ENCODE measurements around the gene AFG1L. TPM values are rescaled to one million over a fixed set of nuclear protein-coding genes. Genes with fewer than 3 reads are reported as not detected.

Gene AFG1L
- polyA plus RNA-seq, 1 of the 3 experiments (the other 2 are of a cell fraction), result 0.71 TPM

DNA sequence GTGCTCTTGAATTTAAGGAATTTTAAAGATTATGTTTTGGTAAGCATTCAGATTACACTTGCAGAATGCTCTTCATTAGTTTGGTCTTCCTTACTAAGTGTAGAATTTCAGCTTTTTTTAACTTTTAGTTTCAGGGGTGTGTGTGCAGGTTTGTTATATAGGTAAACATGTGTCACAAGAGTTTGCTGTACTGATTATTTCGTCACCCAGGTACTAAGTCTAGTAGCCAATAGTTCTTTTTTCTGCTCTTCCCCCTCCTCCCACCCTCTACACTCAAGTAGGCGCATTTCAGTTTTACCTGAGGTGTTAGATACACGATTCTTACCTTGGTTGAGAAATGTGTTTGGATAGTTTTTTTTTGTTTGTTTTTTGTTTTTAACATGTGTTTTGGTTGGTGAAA is 68.3 kb downstream of the AFG1L start (continued):
- TF ChIP-seq POLR2AphosphoS5 (IDR thresholded peaks at IDR 0.05; ENCODE audit: low read depth, low read length) (no peak), RFX5 (IDR thresholded peaks at IDR 0.05; ENCODE audit: low read length) (no peak)

DNA sequence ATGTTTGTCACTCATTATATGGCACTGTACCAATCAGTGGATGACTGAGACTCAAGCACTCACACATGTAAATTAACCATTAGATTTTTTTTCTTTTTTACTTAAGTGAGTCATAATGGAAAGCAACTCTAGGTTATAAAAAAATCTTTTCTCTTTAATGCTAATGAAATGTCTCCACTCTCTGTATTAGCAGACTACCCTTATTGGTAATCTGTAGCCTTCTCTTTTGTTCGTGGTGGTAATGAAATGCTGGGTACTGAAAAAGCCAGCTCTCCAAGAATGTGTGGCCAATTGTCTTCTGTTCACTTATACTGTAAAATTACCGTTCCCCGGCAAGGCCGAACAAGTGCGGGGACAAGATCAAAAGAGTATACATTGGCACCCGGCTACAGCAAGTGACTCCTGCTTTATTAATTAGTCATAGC is 69.0 kb downstream of the AFG1L start:
- Histone ChIP-seq H2AFZ (ENCODE audit: low read depth) (no peak overlapping the region), H3K9me3 (no peaks in the 10 kb centered on the region), H3K4me1 (ENCODE audit: control insufficient read depth in 1 of 2, insufficient read depth in 2 of 2, low read depth in 1 of 2, low read length in 1 of 2) (no peaks in the 10 kb centered on the region; a peak in 2 of 4 replicates), H3K9me2 (no peaks in the 10 kb centered on the region), H3K27me3 (ENCODE audit: insufficient read depth) (no peaks in the 10 kb centered on the region), H3K36me3 (replicated peaks in 1 of 2; ENCODE audit: control insufficient read depth in 1 of 2, insufficient read depth in 2 of 2, low read length in 1 of 2) (no peaks in the 10 kb centered on the region), H3K27ac (ENCODE audit: low read depth in 2 of 2, low read length in 1 of 2) (no peak overlapping the region), H4K20me1 (ENCODE audit: insufficient read depth) (no peaks in the 10 kb centered on the region), H3K9ac (no peak overlapping the region), H3K4me2 (no peak overlapping the region), H3F3A (replicated peaks; ENCODE audit: insufficient read depth) (peaks cover 12% of the 10 kb centered on the region), H3K79me2 (ENCODE audit: insufficient read depth) (no peaks in the 10 kb centered on the region), H3K4me3 (ENCODE audit: low read depth in 2 of 2, low read length in 1 of 2) (no peak overlapping the region)
- 97% methylated on average over 6 of the region's 6 CpGs for WGBS (ENCODE audit: low lambda C conversion rate)
- POLR2A ChIA-PET, result interaction anchor here (0.7 kb wide), 1 partner anchor 89 kb away, joined by 4 read pairs; no protein-coding TSS in a partner anchor
- CTCF ChIA-PET, result interaction anchor here (1.2 kb wide), 1 partner anchor 251 kb away, joined by 4 read pairs; no protein-coding TSS in a partner anchor
- DNase-seq, result no peak
- TF ChIP-seq, protein P1, sequence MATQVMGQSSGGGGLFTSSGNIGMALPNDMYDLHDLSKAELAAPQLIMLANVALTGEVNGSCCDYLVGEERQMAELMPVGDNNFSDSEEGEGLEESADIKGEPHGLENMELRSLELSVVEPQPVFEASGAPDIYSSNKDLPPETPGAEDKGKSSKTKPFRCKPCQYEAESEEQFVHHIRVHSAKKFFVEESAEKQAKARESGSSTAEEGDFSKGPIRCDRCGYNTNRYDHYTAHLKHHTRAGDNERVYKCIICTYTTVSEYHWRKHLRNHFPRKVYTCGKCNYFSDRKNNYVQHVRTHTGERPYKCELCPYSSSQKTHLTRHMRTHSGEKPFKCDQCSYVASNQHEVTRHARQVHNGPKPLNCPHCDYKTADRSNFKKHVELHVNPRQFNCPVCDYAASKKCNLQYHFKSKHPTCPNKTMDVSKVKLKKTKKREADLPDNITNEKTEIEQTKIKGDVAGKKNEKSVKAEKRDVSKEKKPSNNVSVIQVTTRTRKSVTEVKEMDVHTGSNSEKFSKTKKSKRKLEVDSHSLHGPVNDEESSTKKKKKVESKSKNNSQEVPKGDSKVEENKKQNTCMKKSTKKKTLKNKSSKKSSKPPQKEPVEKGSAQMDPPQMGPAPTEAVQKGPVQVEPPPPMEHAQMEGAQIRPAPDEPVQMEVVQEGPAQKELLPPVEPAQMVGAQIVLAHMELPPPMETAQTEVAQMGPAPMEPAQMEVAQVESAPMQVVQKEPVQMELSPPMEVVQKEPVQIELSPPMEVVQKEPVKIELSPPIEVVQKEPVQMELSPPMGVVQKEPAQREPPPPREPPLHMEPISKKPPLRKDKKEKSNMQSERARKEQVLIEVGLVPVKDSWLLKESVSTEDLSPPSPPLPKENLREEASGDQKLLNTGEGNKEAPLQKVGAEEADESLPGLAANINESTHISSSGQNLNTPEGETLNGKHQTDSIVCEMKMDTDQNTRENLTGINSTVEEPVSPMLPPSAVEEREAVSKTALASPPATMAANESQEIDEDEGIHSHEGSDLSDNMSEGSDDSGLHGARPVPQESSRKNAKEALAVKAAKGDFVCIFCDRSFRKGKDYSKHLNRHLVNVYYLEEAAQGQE (IDR thresholded peaks at IDR 0.05; ENCODE audit: low read depth, low read length), result no peak
- TF ChIP-seq, protein P2, sequence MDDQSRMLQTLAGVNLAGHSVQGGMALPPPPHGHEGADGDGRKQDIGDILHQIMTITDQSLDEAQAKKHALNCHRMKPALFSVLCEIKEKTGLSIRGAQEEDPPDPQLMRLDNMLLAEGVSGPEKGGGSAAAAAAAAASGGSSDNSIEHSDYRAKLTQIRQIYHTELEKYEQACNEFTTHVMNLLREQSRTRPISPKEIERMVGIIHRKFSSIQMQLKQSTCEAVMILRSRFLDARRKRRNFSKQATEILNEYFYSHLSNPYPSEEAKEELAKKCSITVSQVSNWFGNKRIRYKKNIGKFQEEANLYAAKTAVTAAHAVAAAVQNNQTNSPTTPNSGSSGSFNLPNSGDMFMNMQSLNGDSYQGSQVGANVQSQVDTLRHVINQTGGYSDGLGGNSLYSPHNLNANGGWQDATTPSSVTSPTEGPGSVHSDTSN (IDR thresholded peaks at IDR 0.05), result no peak

DNA sequence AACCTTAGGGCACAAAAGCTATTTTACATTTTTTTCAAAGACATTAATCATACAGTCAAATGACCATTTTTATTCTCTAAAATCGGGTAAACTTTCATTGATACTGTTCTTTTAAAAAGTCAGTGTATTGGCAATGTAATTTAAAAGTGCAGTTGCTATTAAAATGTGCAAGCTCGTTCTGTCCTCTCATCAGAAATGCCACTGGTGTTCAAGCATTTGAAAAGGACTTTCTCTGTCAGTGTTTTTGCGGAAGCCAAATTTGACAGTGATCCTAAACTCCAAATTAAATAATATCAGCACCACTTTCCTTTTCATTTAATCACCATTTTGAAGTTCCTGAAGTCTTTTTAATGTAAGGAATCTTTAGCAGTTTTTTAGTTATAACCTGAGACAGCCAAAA is 69.6 kb downstream of the AFG1L start:
- Histone ChIP-seq H3K4me2 (no peak overlapping the region), H3K27me3 (ENCODE audit: insufficient read depth) (no peaks in the 10 kb centered on the region), H3K4me3 (ENCODE audit: low read depth in 2 of 2, low read length in 1 of 2) (no peak overlapping the region), H3K79me2 (ENCODE audit: insufficient read depth) (no peaks in the 10 kb centered on the region), H3K27ac (ENCODE audit: low read depth in 2 of 2, low read length in 1 of 2) (no peak overlapping the region), H3K9me2 (no peaks in the 10 kb centered on the region), H3K9me3 (no peaks in the 10 kb centered on the region), H3K4me1 (ENCODE audit: control insufficient read depth in 1 of 2, insufficient read depth in 2 of 2, low read depth in 1 of 2, low read length in 1 of 2) (no peaks in the 10 kb centered on the region; a peak in 2 of 4 replicates), H3K36me3 (replicated peaks in 1 of 2; ENCODE audit: control insufficient read depth in 1 of 2, insufficient read depth in 2 of 2, low read length in 1 of 2) (no peaks in the 10 kb centered on the region), H2AFZ (ENCODE audit: low read depth) (no peak overlapping the region), H3K9ac (no peak overlapping the region), H3F3A (replicated peaks; ENCODE audit: insufficient read depth) (peaks cover 12% of the 10 kb centered on the region), H4K20me1 (ENCODE audit: insufficient read depth) (no peaks in the 10 kb centered on the region)
- ChIA-PET POLR2A (no interaction called here), CTCF (interaction anchor here (1.2 kb wide), 1 partner anchor 252 kb away, joined by 4 read pairs; no protein-coding TSS in a partner anchor)
- DNase-seq, result no peak
- 75% methylated on average over 3 of the region's 3 CpGs for WGBS (ENCODE audit: low lambda C conversion rate)
- no peak for TF ChIP-seq RCOR1 (IDR thresholded peaks at IDR 0.05; ENCODE audit: low read length)
- no peak for TF ChIP-seq FOXM1 (IDR thresholded peaks at IDR 0.05; ENCODE audit: low read depth)
- TF ChIP-seq, protein P3, sequence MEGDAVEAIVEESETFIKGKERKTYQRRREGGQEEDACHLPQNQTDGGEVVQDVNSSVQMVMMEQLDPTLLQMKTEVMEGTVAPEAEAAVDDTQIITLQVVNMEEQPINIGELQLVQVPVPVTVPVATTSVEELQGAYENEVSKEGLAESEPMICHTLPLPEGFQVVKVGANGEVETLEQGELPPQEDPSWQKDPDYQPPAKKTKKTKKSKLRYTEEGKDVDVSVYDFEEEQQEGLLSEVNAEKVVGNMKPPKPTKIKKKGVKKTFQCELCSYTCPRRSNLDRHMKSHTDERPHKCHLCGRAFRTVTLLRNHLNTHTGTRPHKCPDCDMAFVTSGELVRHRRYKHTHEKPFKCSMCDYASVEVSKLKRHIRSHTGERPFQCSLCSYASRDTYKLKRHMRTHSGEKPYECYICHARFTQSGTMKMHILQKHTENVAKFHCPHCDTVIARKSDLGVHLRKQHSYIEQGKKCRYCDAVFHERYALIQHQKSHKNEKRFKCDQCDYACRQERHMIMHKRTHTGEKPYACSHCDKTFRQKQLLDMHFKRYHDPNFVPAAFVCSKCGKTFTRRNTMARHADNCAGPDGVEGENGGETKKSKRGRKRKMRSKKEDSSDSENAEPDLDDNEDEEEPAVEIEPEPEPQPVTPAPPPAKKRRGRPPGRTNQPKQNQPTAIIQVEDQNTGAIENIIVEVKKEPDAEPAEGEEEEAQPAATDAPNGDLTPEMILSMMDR (IDR thresholded peaks at IDR 0.05), result no peak
- no peak for TF ChIP-seq RAD21 (IDR thresholded peaks at IDR 0.05; ENCODE audit: low read length)
- no peak for TF ChIP-seq NRF1 (IDR thresholded peaks at IDR 0.05; ENCODE audit: low read depth, low read length)
- TF ChIP-seq, protein P4, sequence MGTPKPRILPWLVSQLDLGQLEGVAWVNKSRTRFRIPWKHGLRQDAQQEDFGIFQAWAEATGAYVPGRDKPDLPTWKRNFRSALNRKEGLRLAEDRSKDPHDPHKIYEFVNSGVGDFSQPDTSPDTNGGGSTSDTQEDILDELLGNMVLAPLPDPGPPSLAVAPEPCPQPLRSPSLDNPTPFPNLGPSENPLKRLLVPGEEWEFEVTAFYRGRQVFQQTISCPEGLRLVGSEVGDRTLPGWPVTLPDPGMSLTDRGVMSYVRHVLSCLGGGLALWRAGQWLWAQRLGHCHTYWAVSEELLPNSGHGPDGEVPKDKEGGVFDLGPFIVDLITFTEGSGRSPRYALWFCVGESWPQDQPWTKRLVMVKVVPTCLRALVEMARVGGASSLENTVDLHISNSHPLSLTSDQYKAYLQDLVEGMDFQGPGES (IDR thresholded peaks at IDR 0.05; ENCODE audit: low read depth, low read length), result no peak
- TF ChIP-seq, protein P1 (IDR thresholded peaks at IDR 0.05; ENCODE audit: low read depth, low read length), result no peak
- no peak for TF ChIP-seq GATA2 (CRISPR knock-in tag; IDR thresholded peaks at IDR 0.05)
- TF ChIP-seq GABPA (IDR thresholded peaks at IDR 0.05; ENCODE audit: low read depth), result no peak
- TF ChIP-seq YY1 (IDR thresholded peaks at IDR 0.05; ENCODE audit: low read depth), result no peak
- TF ChIP-seq EP300 (IDR thresholded peaks at IDR 0.05; ENCODE audit: borderline replicate concordance in 1 of 2, low read depth in 1 of 2, low read length in 1 of 2), result no peak

All from SK-N-SH (cell line).